Mesendoderm (in vitro differentiated cells): ENCODE measurements around the gene TAS2R60.
"Not testable (repeated sequence)": the region's sequence is repeated elsewhere in the genome, so short reads cannot be mapped to it uniquely, and the experiment has no call there.

Source experiments
- DNase-seq: peaks from one replicate; pipeline ENCODE4 v3.0.0; 2013
- H2AK5ac ChIP-seq: 2 replicates; pipeline ENCODE4 v1.6.1; 2013; ENCODE audit warnings: low read length, inconsistent platforms
- H2BK120ac ChIP-seq: 2 replicates; pipeline ENCODE4 v1.6.1; 2013; ENCODE audit warnings: low read depth, mild to moderate bottlenecking, low read length, moderate library complexity, mixed read lengths
- H2BK15ac ChIP-seq: replicated peaks from 2 replicates; pipeline ENCODE4 v1.6.1; 2013; ENCODE audit warnings: low read depth, mild to moderate bottlenecking, moderate library complexity
- H2BK5ac ChIP-seq: 2 replicates; pipeline ENCODE4 v1.6.1; 2013; ENCODE audit warnings: low read length, inconsistent platforms
- H3K18ac ChIP-seq: 2 replicates; pipeline ENCODE4 v1.6.1; 2013; ENCODE audit warnings: mild to moderate bottlenecking, low read length, mixed read lengths
- H3K23ac ChIP-seq: one replicate; pipeline ENCODE4 v1.6.1; 2013; ENCODE audit warnings: low read length
- H3K27ac ChIP-seq: 2 replicates; pipeline ENCODE4 v1.5.1; 2013; ENCODE audit warnings: low read depth, mild to moderate bottlenecking, inconsistent platforms, low read length, moderate library complexity
- H3K27me3 ChIP-seq: 2 replicates; pipeline ENCODE4 v1.6.1; 2013; ENCODE audit warnings: low read length, control low read depth, mild to moderate bottlenecking, inconsistent platforms; ENCODE audit not compliant: insufficient read depth, poor library complexity
- H3K36me3 ChIP-seq: 2 replicates; pipeline ENCODE4 v1.6.1; 2013; ENCODE audit warnings: low read length, inconsistent platforms; ENCODE audit not compliant: control insufficient read depth, insufficient read depth
- H3K4ac ChIP-seq: one replicate; pipeline ENCODE4 v1.6.1; 2013; ENCODE audit warnings: low read depth, mild to moderate bottlenecking, low read length, moderate library complexity
- H3K4me1 ChIP-seq: 2 replicates; pipeline ENCODE4 v1.6.1; 2013; ENCODE audit warnings: low read depth, low read length, inconsistent platforms; ENCODE audit not compliant: control insufficient read depth
- H3K4me2 ChIP-seq: 2 replicates; pipeline ENCODE4 v1.6.1; 2013; ENCODE audit warnings: low read length
- H3K4me3 ChIP-seq: 2 replicates; pipeline ENCODE4 v1.5.1; 2013; ENCODE audit warnings: mild to moderate bottlenecking, low read length
- H3K56ac ChIP-seq: one replicate; pipeline ENCODE4 v1.6.1; 2013; ENCODE audit warnings: low read length
- H3K79me1 ChIP-seq: 2 replicates; pipeline ENCODE4 v1.6.1; 2013; ENCODE audit warnings: low read length, inconsistent platforms
- H3K79me2 ChIP-seq: 2 replicates; pipeline ENCODE4 v1.6.1; 2013; ENCODE audit warnings: mild to moderate bottlenecking, low read length; ENCODE audit not compliant: control insufficient read depth, insufficient read depth
- H3K9ac ChIP-seq: 2 replicates; pipeline ENCODE4 v1.6.1; 2013; ENCODE audit warnings: low read length, inconsistent platforms
- H4K5ac ChIP-seq: one replicate; pipeline ENCODE4 v1.6.1; 2013; ENCODE audit warnings: low read length
- H4K8ac ChIP-seq: one replicate; pipeline ENCODE4 v1.6.1; 2013; ENCODE audit warnings: low read depth, mild to moderate bottlenecking, control low read depth, low read length, moderate library complexity
- WGBS: extraction: QIAGEN DNeasy Blood & Tissue Kit; methylation state at CpG from one replicate; pipeline ENCODE4 v1.1.7; 2013; ENCODE audit warnings: low lambda C conversion rate, missing lambda C conversion rate; ENCODE audit not compliant: insufficient coverage; ENCODE audit errors: extremely low coverage; 5-methylcytosine and 5-hydroxymethylcytosine counted together

Gene TAS2R60

GRCh38 chr7:143460271-143460979 lies 17.2 kb downstream of the TAS2R60 start:
- Histone ChIP-seq H3K23ac (no peak overlapping the region), H3K56ac (no peak overlapping the region), H2BK120ac (no peak overlapping the region), H3K9ac (no peak overlapping the region), H3K4me1 (no peaks in the 10 kb centered on the region), H4K8ac (no peak overlapping the region), H3K4me3 (no peak overlapping the region), H3K4me2 (no peak overlapping the region), H3K4ac (no peak overlapping the region), H3K18ac (no peak overlapping the region), H3K79me2 (no peaks in the 10 kb centered on the region), H2BK15ac (no peak overlapping the region), H4K5ac (no peak overlapping the region), H3K79me1 (no peaks in the 10 kb centered on the region), H2BK5ac (no peak overlapping the region), H3K36me3 (no peaks in the 10 kb centered on the region), H2AK5ac (no peak overlapping the region), H3K27me3 (no peaks in the 10 kb centered on the region), H3K27ac (no peak overlapping the region)
- WGBS = no CpG with 5 or more reads among the region's 4 CpGs
- DNase-seq = no peak

GRCh38 chr7:143462045-143462444 lies 18.8 kb downstream of the TAS2R60 start:
- no peak overlapping the region for H2BK5ac ChIP-seq
- no peak overlapping the region for H2AK5ac ChIP-seq
- WGBS = no CpG with 5 or more reads among the region's 3 CpGs
- no peak overlapping the region for H3K4ac ChIP-seq
- H3K4me1 ChIP-seq = no peaks in the 10 kb centered on the region
- H2BK120ac ChIP-seq = no peak overlapping the region
- no peak overlapping the region for H4K8ac ChIP-seq
- H4K5ac ChIP-seq = no peak overlapping the region
- no peak overlapping the region for H2BK15ac ChIP-seq
- H3K18ac ChIP-seq = no peak overlapping the region
- H3K4me3 ChIP-seq = no peak overlapping the region
- no peak overlapping the region for H3K23ac ChIP-seq
- no peaks in the 10 kb centered on the region for H3K79me2 ChIP-seq
- no peaks in the 10 kb centered on the region for H3K27me3 ChIP-seq
- no peak overlapping the region for H3K9ac ChIP-seq
- no peak overlapping the region for H3K27ac ChIP-seq
- H3K36me3 ChIP-seq = no peaks in the 10 kb centered on the region
- no peak overlapping the region for H3K56ac ChIP-seq
- H3K79me1 ChIP-seq = no peaks in the 10 kb centered on the region
- DNase-seq = no peak
- H3K4me2 ChIP-seq = no peak overlapping the region

- Histone ChIP-seq H3K27ac (no peak overlapping the region), H2BK120ac (no peak overlapping the region), H2BK5ac (no peak overlapping the region), H3K4me1 (no peaks in the 10 kb centered on the region), H4K8ac (no peak overlapping the region), H3K79me2 (no peaks in the 10 kb centered on the region), H3K23ac (no peak overlapping the region), H3K36me3 (no peaks in the 10 kb centered on the region), H4K5ac (no peak overlapping the region), H2BK15ac (no peak overlapping the region), H2AK5ac (no peak overlapping the region), H3K18ac (no peak overlapping the region), H3K4me2 (no peak overlapping the region), H3K4me3 (no peak overlapping the region), H3K56ac (no peak overlapping the region), H3K79me1 (no peaks in the 10 kb centered on the region), H3K9ac (no peak overlapping the region), H3K4ac (no peak overlapping the region), H3K27me3 (no peaks in the 10 kb centered on the region)
- DNase-seq = no peak
Observed at GRCh38 chr7:143463556-143463955, 20.3 kb downstream of the TAS2R60 start.

GRCh38 chr7:143463957-143464356 lies 20.7 kb downstream of the TAS2R60 start:
- Histone ChIP-seq H3K4ac (no peak overlapping the region), H3K18ac (no peak overlapping the region), H4K8ac (no peak overlapping the region), H3K27ac (no peak overlapping the region), H2BK120ac (no peak overlapping the region), H3K4me1 (no peaks in the 10 kb centered on the region), H3K4me2 (no peak overlapping the region), H3K27me3 (no peaks in the 10 kb centered on the region), H2BK15ac (no peak overlapping the region), H3K23ac (no peak overlapping the region), H3K79me1 (no peaks in the 10 kb centered on the region), H3K56ac (no peak overlapping the region), H3K9ac (no peak overlapping the region), H2AK5ac (no peak overlapping the region), H3K36me3 (no peaks in the 10 kb centered on the region), H4K5ac (no peak overlapping the region), H2BK5ac (no peak overlapping the region), H3K4me3 (no peak overlapping the region), H3K79me2 (no peaks in the 10 kb centered on the region)
- no peak for DNase-seq
- WGBS = no CpG with 5 or more reads among the region's 1 CpG

GRCh38 chr7:143467724-143468123 lies 24.5 kb downstream of the TAS2R60 start:
- H2AK5ac ChIP-seq = no peak overlapping the region
- no peak overlapping the region for H3K56ac ChIP-seq
- no peak overlapping the region for H3K4ac ChIP-seq
- no peak overlapping the region for H3K23ac ChIP-seq
- no peaks in the 10 kb centered on the region for H3K27me3 ChIP-seq
- no peak overlapping the region for H2BK15ac ChIP-seq
- H4K8ac ChIP-seq = no peak overlapping the region
- no peak overlapping the region for H2BK120ac ChIP-seq
- H3K79me1 ChIP-seq = no peaks in the 10 kb centered on the region
- no peak overlapping the region for H3K4me3 ChIP-seq
- no peaks in the 10 kb centered on the region for H3K36me3 ChIP-seq
- H3K27ac ChIP-seq = no peak overlapping the region
- no peaks in the 10 kb centered on the region for H3K79me2 ChIP-seq
- H3K4me1 ChIP-seq = no peaks in the 10 kb centered on the region
- no peak overlapping the region for H3K9ac ChIP-seq
- no CpG with 5 or more reads among the region's 1 CpG for WGBS
- no peak overlapping the region for H4K5ac ChIP-seq
- no peak overlapping the region for H3K18ac ChIP-seq
- no peak overlapping the region for H2BK5ac ChIP-seq
- DNase-seq = no peak
- H3K4me2 ChIP-seq = no peak overlapping the region

GRCh38 chr7:143472071-143472689 lies 28.9 kb downstream of the TAS2R60 start:
- not testable (repeated sequence) for H3K27me3 ChIP-seq, H4K8ac ChIP-seq, H3K4me3 ChIP-seq, H3K56ac ChIP-seq, H3K23ac ChIP-seq, H2BK5ac ChIP-seq, H3K79me2 ChIP-seq, H4K5ac ChIP-seq, H2AK5ac ChIP-seq, H2BK120ac ChIP-seq, H3K79me1 ChIP-seq, H2BK15ac ChIP-seq, H3K18ac ChIP-seq, H3K4me2 ChIP-seq, H3K27ac ChIP-seq, H3K36me3 ChIP-seq, H3K4ac ChIP-seq, H3K9ac ChIP-seq, H3K4me1 ChIP-seq
- DNase-seq = peak; percentile 70
- WGBS = no CpG with 5 or more reads among the region's 11 CpGs
